Measurements from ENCODE around the gene ANKRD13B.

Gene ANKRD13B

DNA sequence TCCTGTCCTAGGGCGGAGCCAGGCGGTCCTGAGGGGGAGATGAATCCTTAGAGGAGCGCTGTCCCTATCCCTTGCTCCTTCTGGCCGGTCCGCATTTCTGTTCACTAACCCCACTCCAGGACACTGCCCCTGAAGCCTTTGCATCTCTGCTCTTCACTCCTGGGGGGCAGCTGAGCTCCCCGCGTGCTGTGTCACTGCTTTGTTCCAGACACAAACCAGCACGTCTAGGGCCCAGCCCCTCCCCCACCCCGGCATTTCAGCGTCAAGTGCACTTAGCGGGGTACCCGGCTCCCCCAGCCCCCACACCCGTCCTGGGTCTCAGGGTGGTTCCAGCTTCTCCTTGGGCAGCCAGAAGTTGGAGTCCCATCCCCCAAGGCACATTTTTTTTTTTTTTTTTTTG is 20.9 kb downstream of the ANKRD13B start:
- TF ChIP-seq, protein P1, sequence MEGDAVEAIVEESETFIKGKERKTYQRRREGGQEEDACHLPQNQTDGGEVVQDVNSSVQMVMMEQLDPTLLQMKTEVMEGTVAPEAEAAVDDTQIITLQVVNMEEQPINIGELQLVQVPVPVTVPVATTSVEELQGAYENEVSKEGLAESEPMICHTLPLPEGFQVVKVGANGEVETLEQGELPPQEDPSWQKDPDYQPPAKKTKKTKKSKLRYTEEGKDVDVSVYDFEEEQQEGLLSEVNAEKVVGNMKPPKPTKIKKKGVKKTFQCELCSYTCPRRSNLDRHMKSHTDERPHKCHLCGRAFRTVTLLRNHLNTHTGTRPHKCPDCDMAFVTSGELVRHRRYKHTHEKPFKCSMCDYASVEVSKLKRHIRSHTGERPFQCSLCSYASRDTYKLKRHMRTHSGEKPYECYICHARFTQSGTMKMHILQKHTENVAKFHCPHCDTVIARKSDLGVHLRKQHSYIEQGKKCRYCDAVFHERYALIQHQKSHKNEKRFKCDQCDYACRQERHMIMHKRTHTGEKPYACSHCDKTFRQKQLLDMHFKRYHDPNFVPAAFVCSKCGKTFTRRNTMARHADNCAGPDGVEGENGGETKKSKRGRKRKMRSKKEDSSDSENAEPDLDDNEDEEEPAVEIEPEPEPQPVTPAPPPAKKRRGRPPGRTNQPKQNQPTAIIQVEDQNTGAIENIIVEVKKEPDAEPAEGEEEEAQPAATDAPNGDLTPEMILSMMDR (IDR thresholded peaks at IDR 0.05; ENCODE audit: low read depth, low read length): no peak
- DNase-seq (ENCODE audit: low read depth in 2 of 2): no peak

DNA sequence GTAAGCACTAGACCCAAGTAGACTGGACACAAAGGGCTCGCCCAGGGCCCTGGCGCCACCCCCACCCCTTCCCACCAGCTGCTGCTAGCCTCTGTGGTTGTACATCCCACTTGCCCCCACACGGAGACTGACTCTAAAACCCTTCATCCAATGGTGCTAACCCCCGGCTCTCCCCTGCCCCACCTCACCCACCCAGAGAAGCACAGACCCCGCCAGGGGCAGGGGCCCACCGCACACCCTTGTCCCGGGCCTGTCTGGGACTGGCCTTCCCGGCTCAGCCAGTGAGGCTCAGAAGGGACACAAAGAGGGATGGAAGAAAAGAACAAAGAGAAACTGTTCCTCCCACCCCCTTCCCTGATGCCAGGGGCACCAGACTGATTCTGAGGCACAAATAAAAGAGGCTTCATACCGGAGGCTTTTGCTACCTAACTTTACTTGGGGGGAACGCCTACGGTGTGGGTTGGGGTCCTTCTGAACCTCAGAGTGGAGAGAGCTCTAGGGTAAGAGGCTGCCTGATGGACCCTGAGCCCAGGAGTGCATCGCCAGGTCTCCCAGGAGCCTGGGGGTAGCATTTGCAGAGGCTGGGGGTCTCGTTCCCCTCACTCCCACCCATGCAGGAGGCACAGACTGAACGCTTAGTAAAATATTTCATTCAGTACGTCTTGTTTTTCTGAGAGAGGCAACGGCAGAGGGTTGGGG is 21.6 kb downstream of the ANKRD13B start:
- TF ChIP-seq, protein P1 (IDR thresholded peaks at IDR 0.05; ENCODE audit: low read depth, low read length): no peak
- no peak for DNase-seq (ENCODE audit: low read depth in 2 of 2)
- H3K4me3 ChIP-seq (replicated peaks in 1 of 2; ENCODE audit: low read depth in 2 of 2, low read length in 2 of 2): no peak overlapping the region

More for the DNA sequence above, 20.9 kb downstream of the ANKRD13B start:
- peak overlapping the region; percentile 17 to 33 for H3K4me3 ChIP-seq (replicated peaks in 1 of 2; ENCODE audit: low read depth in 2 of 2, low read length in 2 of 2)

DNA sequence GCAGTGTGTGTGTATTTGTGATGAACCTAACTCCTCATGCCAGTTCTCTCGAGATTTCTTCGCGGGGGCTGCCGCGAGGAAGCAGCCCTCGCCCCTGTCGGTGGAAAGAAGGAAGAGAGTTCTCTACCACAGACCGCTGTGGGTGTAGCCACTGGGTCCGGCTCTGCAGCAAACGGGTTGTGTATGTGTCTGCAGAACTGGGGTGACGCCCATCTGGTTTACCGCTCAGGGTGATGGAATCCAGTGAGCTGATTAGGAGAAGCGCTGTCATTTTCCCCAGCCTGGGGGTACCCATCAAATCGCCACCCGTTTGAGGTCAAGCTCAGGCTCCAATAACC is 22.1 kb downstream of the ANKRD13B start:
- TF ChIP-seq, protein P1 (IDR thresholded peaks at IDR 0.05; ENCODE audit: low read depth, low read length): no peak
- H3K4me3 ChIP-seq (replicated peaks in 1 of 2; ENCODE audit: low read depth in 2 of 2, low read length in 2 of 2): peak overlapping the region in 1 of 2 donors; percentile 26
- DNase-seq (ENCODE audit: low read depth in 2 of 2): peak in 1 of 2 donors; percentile 29

DNA sequence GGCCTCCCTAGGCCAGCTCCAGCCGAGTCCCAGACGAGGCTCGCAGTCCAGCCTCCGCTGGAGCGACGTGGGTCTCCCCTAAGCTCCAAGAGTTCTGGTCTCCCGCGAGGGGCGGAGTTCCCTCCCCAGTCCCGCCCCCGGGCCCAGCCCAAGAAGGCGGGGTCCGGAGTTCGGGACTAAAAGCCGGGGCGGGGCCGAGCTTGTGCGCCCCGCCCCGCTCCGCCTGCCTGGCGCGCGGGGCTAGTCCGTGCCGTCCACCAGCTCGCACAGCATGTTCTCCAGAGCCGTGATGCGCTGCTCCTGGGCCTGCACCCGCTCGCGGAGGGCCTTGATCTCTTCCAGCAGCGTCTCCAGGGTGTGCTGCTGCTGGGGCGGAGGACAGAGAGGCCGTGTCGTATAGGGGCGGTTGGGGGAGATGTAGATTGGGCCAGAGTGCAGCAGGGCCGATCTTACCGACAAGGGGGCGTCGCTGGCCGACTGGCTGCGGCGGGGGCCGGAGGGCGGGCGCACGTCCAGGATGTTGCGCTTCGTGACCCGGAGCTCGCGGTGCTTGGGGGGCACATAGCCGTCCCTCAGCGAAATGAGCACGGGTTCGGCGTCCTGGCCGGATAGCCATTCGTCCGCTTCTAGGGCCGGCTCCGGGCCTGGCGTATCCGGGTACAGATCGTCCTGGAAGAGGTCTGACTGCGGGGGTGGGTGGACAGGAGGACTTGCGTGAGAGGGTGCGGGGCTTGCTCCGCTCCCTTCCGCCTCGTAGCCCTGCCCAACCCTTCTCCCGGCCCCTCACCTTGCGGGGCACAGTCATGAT is 22.8 kb downstream of the ANKRD13B start:
- H3K4me3 ChIP-seq (replicated peaks in 1 of 2; ENCODE audit: low read depth in 2 of 2, low read length in 2 of 2): peak overlapping the region; percentile 13 to 41
- DNase-seq (ENCODE audit: low read depth in 2 of 2): peak; percentile 78 to 87
- TF ChIP-seq, protein P1 (IDR thresholded peaks at IDR 0.05; ENCODE audit: low read depth, low read length): no peak

DNA sequence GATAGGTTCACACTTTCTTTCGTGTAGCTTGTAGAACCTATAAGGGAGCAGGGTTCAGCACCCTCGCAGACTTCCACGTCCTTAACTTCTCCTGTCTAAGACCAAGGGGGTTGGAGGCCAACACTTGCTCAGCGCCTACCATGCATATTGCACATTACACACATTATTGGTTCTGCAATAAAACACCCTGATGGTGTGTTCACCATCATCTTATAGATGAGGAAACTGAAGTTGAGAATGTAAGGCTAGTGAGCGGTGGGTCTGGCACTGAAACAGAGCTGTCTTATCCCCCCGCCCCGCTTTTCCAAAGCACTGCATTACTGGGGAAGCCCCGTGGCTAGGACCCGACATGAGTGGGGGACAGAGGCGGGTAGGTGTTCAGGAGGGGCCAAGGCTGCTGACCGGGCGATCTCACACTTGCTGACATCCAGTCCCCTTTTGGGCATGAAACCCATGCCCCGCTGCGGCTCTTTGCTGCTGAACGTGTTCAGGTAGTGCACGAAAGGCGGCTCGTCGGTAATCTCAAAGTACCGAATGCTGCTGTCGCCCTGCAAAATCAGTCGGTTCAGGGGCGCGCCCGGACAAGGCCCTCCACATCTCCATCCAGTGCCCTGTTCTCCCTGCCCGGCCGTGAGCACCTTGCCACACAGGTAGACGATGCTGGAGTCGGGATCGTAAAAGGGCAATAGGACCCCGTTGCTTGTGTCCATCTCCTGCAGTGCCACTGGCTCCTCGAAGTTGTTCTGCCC is 23.5 kb downstream of the ANKRD13B start:
- no peak for DNase-seq (ENCODE audit: low read depth in 2 of 2)
- TF ChIP-seq, protein P1 (IDR thresholded peaks at IDR 0.05; ENCODE audit: low read depth, low read length): no peak
- H3K4me3 ChIP-seq (replicated peaks in 1 of 2; ENCODE audit: low read depth in 2 of 2, low read length in 2 of 2): no peak overlapping the region

DNA sequence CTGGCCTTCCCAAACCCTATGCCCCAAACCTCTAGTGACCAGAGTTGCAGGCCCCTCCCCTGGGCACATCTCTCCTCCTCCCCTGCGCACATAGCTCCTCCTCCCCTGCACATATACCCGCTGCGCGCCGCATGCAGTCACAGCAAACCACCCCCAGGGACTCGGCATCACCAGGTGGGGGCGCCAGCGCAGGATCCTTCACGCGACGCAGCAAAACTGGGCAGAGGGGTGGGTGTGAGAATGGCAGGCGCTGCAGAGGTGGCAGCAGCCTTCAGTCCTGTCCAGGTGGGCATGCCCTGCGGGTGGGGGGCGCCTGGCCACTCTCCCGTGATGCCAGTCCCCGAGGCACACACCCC is 24.2 kb downstream of the ANKRD13B start:
- TF ChIP-seq, protein P1 (IDR thresholded peaks at IDR 0.05; ENCODE audit: low read depth, low read length): peak; percentile 51
- H3K4me3 ChIP-seq (replicated peaks in 1 of 2; ENCODE audit: low read depth in 2 of 2, low read length in 2 of 2): no peak overlapping the region
- peak; percentile 65 to 68 for DNase-seq (ENCODE audit: low read depth in 2 of 2)
